ENCODE measurements around the gene VMP1.

Gene VMP1

GRCh38 chr17:59707149-59707970 is at the start of gene VMP1, which contains the start of gene PTRH2 (continued):
- TF ChIP-seq PRDM2 (tag by site-specific recombination; IDR thresholded peaks at IDR 0.05; ENCODE audit: borderline replicate concordance) (no peak), ZBTB1 (tag by site-specific recombination; IDR thresholded peaks at IDR 0.05) (no peak), PATZ1 (tag by site-specific recombination; IDR thresholded peaks at IDR 0.05) (no peak; the same call in 1 of the 2 replicates), GLIS1 (tag by site-specific recombination; IDR thresholded peaks at IDR 0.05) (peak; percentile 35; the same call in 1 of the 2 replicates), KLF9 (tag by site-specific recombination; IDR thresholded peaks at IDR 0.05; ENCODE audit: low read depth) (peak; percentile 97), ZNF548 (tag by site-specific recombination; IDR thresholded peaks at IDR 0.05) (no peak), IKZF3 (tag by site-specific recombination; IDR thresholded peaks at IDR 0.05) (peak; percentile 87; the same call in 1 of the 2 replicates), SP3 (tag by site-specific recombination; IDR thresholded peaks at IDR 0.05) (peak; percentile 87), REPIN1 (tag by site-specific recombination; IDR thresholded peaks at IDR 0.05; ENCODE audit: low read depth) (no peak), ZNF223 (tag by site-specific recombination; IDR thresholded peaks at IDR 0.05) (no peak), ZNF777 (tag by site-specific recombination; IDR thresholded peaks at IDR 0.05; ENCODE audit: borderline replicate concordance) (no peak), ZNF146 (tag by site-specific recombination; IDR thresholded peaks at IDR 0.05) (no peak), SCRT1 (tag by site-specific recombination; IDR thresholded peaks at IDR 0.05; ENCODE audit: borderline replicate concordance) (no peak), HIC1 (tag by site-specific recombination; IDR thresholded peaks at IDR 0.05) (no peak), ZNF629 (tag by site-specific recombination; IDR thresholded peaks at IDR 0.05) (peak; percentile 93), ZNF530 (tag by site-specific recombination; IDR thresholded peaks at IDR 0.05; ENCODE audit: low read depth) (no peak), ZNF707 (tag by site-specific recombination; IDR thresholded peaks at IDR 0.05) (no peak), ZNF513 (tag by site-specific recombination; IDR thresholded peaks at IDR 0.05) (no peak), ZBTB21 (tag by site-specific recombination; IDR thresholded peaks at IDR 0.05) (peak; percentile 79), REST (tag by site-specific recombination; IDR thresholded peaks at IDR 0.05) (0 out of 2 replicates have a peak, but pooled peaks have one; percentile 38), ELK4 (IDR thresholded peaks at IDR 0.05; ENCODE audit: borderline replicate concordance, low read depth, low read length) (peak; percentile 69; the same call in 1 of the 2 replicates), RBAK (tag by site-specific recombination; IDR thresholded peaks at IDR 0.05) (no peak)
